GM18858 (cell line): ENCODE results near the gene STMN1.

Experiments
- ATAC-seq: cut with Tn5 transposase; IDR thresholded peaks from one replicate; pipeline ENCODE4 v1.9.1; 2021; ENCODE audit not compliant: unreplicated experiment

Gene STMN1

GRCh38 chr1:25896266-25896665 is 10.0 kb downstream of the STMN1 start:
- no peak for ATAC-seq

- ATAC-seq, result peak; percentile 51
Observed at GRCh38 chr1:25895365-25895990, 10.7 kb downstream of the STMN1 start.

GRCh38 chr1:25893116-25893515 is 13.1 kb downstream of the STMN1 start:
- no peak for ATAC-seq

DNA sequence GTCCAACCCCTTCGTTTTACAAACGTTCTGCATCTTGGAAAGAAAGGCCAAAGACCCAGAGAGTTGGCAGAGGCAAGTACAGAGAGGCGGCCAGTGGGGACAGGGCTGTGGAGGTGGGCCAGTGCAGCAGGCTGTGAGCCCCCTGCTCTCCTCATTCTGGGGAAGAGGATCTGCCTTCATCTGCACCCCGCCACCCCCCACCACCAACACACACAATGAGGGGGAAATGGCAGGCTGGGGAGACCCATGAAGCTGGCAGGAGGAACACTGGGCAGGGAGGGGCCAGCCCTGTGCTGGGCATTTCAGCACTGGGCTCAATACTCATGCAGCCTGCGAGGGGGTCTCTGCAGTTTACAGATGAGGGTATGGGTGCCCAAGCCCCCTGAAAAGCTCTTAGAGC is 14.6 kb downstream of the STMN1 start:
- no peak for ATAC-seq

GRCh38 chr1:25890239-25891034 is 15.8 kb downstream of the STMN1 start:
- ATAC-seq, result no peak

- no peak for ATAC-seq
Observed at GRCh38 chr1:25889470-25889869, 16.7 kb downstream of the STMN1 start.

- ATAC-seq, result no peak
Observed at GRCh38 chr1:25888426-25888987, 17.7 kb downstream of the STMN1 start.

- ATAC-seq, result no peak
Observed at GRCh38 chr1:25885602-25886001, 20.6 kb downstream of the STMN1 start.

DNA sequence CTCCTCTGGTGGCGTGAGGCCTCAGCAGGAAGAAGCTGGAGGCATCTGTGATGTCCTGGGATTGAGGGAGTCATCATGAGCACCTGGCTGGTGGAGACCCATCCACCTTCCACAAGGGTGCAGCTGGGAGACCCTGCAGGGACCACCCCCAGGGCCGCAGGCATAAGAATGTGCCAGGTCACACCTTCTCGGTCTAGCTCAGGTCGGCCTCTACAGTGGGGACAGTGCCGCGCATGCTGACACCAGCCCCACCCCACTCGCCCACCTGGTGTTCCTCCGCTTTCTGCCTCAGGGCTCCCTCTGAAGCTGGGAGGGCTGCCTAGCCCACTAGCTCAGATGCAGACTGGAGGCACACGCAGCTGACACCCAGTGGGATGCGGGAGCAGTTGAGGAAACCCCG is 25.0 kb downstream of the STMN1 start:
- no peak for ATAC-seq

- no peak for ATAC-seq
Observed at GRCh38 chr1:25880518-25880917, 25.7 kb downstream of the STMN1 start.

- ATAC-seq, result no peak
Observed at GRCh38 chr1:25879675-25880074, 26.5 kb downstream of the STMN1 start.

- no peak for ATAC-seq
Observed at GRCh38 chr1:25878690-25879089, 27.5 kb downstream of the STMN1 start.

DNA sequence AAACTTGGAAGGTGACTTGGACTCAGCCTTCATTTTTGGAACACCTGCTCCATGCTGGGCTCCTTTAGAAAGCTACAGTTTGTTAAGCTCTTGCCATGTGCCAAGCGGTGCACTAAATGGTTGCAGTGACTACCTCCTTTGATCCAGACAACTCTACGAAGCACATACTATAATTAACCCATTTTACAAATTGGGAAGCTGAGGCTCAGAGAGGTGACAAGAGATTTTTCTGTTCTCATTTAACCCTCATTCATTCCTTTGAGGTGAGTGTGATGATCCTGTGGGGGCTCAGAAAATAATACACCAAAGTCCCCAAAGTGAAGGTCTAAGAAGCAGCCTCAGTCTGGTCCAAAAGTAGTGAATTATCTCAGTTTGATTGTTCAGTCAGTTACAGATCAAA is 29.1 kb downstream of the STMN1 start:
- ATAC-seq, result no peak

DNA sequence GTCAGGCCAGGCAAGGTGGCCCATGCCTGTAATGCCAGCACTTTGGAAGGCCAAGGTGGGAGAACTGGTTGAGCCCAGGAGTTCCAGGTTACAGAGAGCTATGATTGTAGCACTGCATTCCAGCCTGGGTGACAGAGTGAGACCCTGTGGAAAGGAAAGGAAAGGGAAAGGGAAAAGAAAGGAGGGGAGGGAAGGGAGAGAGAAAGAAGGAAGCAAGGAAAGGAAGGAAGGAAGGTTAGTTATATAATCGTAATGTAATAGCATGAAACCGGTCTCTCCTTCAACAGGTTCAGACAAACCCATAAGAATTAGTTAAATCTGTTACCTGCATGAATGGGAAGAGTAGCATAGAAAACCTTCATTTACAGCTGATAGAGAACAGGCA is 29.5 kb downstream of the STMN1 start:
- ATAC-seq, result no peak

- ATAC-seq, result no peak
Observed at GRCh38 chr1:25875856-25876692, 30.1 kb downstream of the STMN1 start.

- no peak for ATAC-seq
Observed at GRCh38 chr1:25875154-25875855, 30.9 kb downstream of the STMN1 start, which contains the start of gene PAQR7. PAQR7 (minus strand) TSS chr1:25875708; CDS start chr1:25863839, 11,869 bp downstream.

DNA sequence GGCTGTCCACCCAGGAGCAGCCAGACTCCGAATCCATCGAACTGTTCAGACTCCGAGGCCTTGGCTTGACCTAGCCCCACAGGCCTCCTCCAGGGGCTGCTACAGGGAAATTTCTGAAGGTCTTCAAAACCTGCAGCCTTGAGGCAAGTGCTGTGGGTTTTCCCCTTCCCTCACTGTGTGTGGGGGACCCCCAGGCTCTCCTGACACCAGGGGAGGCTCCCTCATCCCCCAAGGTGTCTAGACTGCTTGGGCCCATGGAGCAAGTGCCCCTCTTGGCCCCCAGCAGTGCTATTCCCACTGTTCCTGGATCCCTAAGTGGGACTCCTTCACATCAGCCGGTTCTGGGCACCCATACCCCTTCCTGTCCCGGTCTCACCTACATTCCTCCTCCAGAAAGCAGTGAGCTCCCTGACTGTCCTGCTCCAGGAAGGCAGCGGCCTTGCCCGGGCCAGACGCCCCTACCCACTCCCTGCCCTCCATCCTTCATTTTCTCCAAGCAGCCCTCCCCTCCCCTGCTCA is 31.5 kb downstream of the STMN1 start:
- ATAC-seq, result no peak

DNA sequence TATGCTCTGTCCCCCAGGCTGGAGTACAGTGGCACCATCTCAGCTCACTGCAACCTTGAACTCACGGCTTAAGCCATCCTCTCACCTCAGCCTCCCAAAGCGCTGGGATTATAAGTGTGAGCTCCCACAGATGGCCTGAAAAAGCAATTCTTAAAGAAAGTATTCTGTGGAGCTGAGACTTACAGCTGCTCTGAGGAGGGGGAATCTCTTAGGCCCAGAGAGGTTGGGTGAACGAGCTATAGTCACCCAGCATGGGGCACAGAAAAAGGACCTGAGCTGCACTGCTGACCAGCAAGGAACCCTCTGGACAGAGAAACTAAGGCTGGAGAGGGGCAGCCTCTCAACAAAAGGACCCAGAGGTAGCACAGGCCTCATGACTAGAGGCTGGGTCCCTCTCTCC is 32.0 kb downstream of the STMN1 start:
- no peak for ATAC-seq

- no peak for ATAC-seq
Observed at GRCh38 chr1:25873120-25873519, 33.1 kb downstream of the STMN1 start.

DNA sequence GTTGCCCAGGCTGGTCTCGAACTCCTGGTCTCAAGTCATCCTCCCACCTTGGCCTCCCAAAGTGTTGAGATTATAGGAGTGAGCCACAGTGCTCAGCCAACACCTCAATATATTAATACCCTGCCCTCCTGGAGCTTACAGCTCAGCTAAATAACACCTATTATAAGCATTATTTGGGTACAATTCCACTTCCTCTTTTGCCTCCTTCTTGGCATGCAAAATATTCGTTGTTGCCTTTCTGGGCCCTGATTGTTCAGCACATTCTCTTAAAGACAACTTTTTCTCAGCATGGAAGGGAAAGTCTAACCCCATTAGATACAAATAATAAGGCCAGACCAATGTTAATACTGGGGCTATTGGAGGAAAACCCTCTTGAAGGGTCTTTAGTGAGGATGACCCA is 33.5 kb downstream of the STMN1 start:
- no peak for ATAC-seq
